ENCODE measurements around the gene RNF8.
"Not testable (repeated sequence)": the region's sequence is repeated elsewhere in the genome, so short reads cannot be mapped to it uniquely, and the experiment has no call there.

The RNF8 gene

GRCh38 chr6:37392821-37393220, 39.0 kb downstream of the RNF8 start:
- H3K4me3 ChIP-seq (ENCODE audit: low read depth, low read length), result no peak overlapping the region
- in situ Hi-C loops (cut with HindIII; ENCODE audit: low sequenced_read_pairs), result no loop called here
- DNase-seq (ENCODE audit: low read depth, low spot score), result no peak
- TF ChIP-seq, protein P1, sequence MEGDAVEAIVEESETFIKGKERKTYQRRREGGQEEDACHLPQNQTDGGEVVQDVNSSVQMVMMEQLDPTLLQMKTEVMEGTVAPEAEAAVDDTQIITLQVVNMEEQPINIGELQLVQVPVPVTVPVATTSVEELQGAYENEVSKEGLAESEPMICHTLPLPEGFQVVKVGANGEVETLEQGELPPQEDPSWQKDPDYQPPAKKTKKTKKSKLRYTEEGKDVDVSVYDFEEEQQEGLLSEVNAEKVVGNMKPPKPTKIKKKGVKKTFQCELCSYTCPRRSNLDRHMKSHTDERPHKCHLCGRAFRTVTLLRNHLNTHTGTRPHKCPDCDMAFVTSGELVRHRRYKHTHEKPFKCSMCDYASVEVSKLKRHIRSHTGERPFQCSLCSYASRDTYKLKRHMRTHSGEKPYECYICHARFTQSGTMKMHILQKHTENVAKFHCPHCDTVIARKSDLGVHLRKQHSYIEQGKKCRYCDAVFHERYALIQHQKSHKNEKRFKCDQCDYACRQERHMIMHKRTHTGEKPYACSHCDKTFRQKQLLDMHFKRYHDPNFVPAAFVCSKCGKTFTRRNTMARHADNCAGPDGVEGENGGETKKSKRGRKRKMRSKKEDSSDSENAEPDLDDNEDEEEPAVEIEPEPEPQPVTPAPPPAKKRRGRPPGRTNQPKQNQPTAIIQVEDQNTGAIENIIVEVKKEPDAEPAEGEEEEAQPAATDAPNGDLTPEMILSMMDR (IDR thresholded peaks at IDR 0.05; ENCODE audit: low read depth, low read length), result no peak

DNA sequence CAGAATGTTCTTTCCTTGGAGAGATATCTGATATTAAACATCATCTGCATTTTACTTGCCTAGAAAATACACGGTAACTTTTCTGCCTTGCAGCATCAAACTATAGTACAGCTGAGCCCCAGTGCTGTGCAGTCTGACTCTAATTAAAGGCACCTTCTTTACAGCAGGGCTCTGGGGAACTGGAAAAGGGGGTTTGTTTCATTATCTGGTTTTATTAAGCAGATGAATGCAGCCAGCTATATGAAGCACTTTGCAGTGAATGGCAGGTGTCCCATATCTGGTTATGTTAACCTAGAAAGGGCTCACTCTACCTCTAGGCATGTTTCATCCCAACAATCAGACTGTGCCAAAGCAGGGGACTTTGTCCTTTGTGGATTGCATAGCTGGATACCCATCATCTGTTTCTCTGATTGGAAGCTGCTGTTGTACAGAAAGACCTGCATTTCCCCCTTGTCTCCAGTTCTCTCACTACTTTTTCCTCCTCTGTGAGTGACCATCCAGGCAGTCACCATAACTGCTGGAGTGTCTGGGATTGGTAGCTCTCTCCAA, 39.7 kb downstream of the RNF8 start:
- no peak for DNase-seq (ENCODE audit: low read depth, low spot score)
- in situ Hi-C loops (cut with HindIII; ENCODE audit: low sequenced_read_pairs), result no loop called here
- no peak overlapping the region for H3K4me3 ChIP-seq (ENCODE audit: low read depth, low read length)
- TF ChIP-seq, protein P1 (IDR thresholded peaks at IDR 0.05; ENCODE audit: low read depth, low read length), result no peak

- TF ChIP-seq, protein P1 (IDR thresholded peaks at IDR 0.05; ENCODE audit: low read depth, low read length), result no peak
- DNase-seq (ENCODE audit: low read depth, low spot score), result peak; percentile 29
- H3K4me3 ChIP-seq (ENCODE audit: low read depth, low read length), result no peak overlapping the region
- in situ Hi-C loops (cut with HindIII; ENCODE audit: low sequenced_read_pairs), result no loop called here
Measured at GRCh38 chr6:37396571-37397180, 42.9 kb downstream of the RNF8 start.

- DNase-seq (ENCODE audit: low read depth, low spot score), result no peak
- TF ChIP-seq, protein P1 (IDR thresholded peaks at IDR 0.05; ENCODE audit: low read depth, low read length), result no peak
- H3K4me3 ChIP-seq (ENCODE audit: low read depth, low read length), result no peak overlapping the region
- in situ Hi-C loops (cut with HindIII; ENCODE audit: low sequenced_read_pairs), result no loop called here
Measured at GRCh38 chr6:37399131-37399530, 45.3 kb downstream of the RNF8 start.

DNA sequence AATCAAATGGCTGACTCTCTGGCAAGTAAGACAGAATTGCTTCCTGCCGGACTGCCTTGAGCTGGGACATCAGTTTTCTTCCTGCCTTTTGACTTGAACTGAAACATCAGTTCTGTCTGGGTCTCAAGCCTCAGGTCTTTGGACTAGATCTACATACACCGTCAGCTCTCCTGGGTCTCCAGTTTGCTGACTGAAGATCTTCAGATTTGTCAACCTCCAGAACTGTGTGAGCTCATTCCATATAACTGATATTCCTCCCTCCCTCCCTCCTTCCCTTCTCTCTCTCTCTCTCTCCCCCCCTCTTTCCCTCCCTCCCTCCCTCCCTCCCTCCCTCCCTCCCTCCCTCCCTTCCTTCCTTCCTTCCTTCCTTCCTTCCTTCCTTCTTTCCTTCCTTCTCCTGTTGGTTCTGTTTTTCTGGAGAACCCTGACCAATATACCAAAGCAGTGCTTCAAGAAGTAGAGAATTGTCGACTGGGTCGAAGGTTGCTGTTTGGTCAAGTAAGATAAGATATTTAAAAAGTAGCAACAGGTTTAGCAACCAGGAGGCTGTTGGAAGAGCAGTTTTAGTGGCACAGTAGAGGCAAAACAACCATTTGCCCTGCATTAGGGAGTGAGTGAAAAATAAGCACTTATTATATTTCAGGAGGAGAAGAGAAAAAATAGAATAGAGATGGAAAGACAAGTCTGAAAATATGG, 46.2 kb downstream of the RNF8 start:
- TF ChIP-seq, protein P1 (IDR thresholded peaks at IDR 0.05; ENCODE audit: low read depth, low read length), result no peak
- no peak for DNase-seq (ENCODE audit: low read depth, low spot score)
- in situ Hi-C loops (cut with HindIII; ENCODE audit: low sequenced_read_pairs), result no loop called here
- H3K4me3 ChIP-seq (ENCODE audit: low read depth, low read length), result no peak overlapping the region

DNA sequence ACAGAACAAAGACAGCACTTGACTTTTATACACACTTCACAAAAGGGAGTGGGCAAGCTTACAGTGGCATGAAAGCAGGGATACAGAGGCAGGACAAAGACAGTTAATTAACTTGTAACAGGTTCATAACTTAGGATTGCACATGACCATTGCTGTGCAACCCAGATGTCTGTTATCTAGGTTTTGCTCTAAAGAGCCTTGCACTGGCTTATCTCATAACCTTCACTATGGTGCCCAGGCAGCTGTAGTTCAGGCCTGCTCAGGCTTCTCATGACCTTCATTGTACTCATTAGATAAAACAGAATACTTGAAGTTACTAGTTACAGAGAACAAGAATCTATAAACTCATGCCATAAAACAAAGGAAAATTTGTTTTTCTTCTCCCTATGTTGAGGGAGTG, 47.9 kb downstream of the RNF8 start:
- H3K4me3 ChIP-seq (ENCODE audit: low read depth, low read length); DNase-seq (ENCODE audit: low read depth, low spot score); in situ Hi-C loops (cut with HindIII; ENCODE audit: low sequenced_read_pairs): not testable (repeated sequence)

- in situ Hi-C loops (cut with HindIII; ENCODE audit: low sequenced_read_pairs), result no loop called here
- DNase-seq (ENCODE audit: low read depth, low spot score), result no peak
Measured at GRCh38 chr6:37406726-37407341, 53.1 kb downstream of the RNF8 start.

More at GRCh38 chr6:37406726-37407341, 53.1 kb downstream of the RNF8 start:
- TF ChIP-seq, protein P1 (IDR thresholded peaks at IDR 0.05; ENCODE audit: low read depth, low read length), result no peak
- no peak overlapping the region for H3K4me3 ChIP-seq (ENCODE audit: low read depth, low read length)

All from astrocyte of the spinal cord (primary cell).